Measurements from ENCODE around the gene ICAM2. TPM values are rescaled to one million over a fixed set of nuclear protein-coding genes. Genes with fewer than 3 reads are reported as not detected.
A peak's percentile ranks its signal among the peaks of the same experiment; 100 is the strongest.

The ICAM2 gene
- total and polyA plus RNA-seq, 2 donors from 2014 or later: 38.8 to 55.8 TPM

DNA sequence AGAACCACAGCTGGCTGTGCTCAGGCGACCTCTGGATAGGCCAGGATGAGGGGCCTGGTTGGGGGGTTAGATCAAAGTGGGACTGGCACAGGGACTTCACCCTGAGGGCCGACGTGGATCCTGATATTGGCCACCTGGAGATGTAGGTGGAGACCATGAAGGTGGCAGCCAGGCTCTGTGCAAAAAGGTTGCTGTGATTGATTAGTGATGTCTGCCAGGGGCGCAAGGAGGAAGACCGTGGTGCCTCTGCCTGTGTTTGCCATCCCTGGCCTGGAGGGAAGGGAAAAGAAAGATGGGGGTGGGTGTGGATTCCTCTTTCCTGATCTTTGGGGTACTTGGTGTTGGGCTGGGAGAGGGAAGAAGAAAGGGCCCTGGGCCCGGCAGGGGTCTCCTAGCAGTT, 47.2 kb downstream of the ICAM2 start:
- no peaks in the 10 kb centered on the region for H3K27me3 ChIP-seq (ENCODE audit: control insufficient read depth, insufficient read depth, low read length)
- H3K4me3 ChIP-seq (ENCODE audit: low read length in 3 of 3): no peak overlapping the region
- TF ChIP-seq CTCF (IDR thresholded peaks at IDR 0.05; ENCODE audit: borderline replicate concordance, extremely low read depth, insufficient read depth): no peak
- H3K36me3 ChIP-seq (ENCODE audit: control insufficient read depth in 2 of 3, insufficient read depth in 3 of 3, low read length in 3 of 3): no peaks in the 10 kb centered on the region
- H3K9ac ChIP-seq (ENCODE audit: low read length in 3 of 3): no peak overlapping the region
- intact Hi-C loops (cut with DNase I): no loop called here
- no peaks in the 10 kb centered on the region for H3K9me3 ChIP-seq (ENCODE audit: control insufficient read depth in 2 of 3, insufficient read depth in 1 of 3, low read length in 3 of 3)
- peak in 1 of 5 donors; percentile 23 for DNase-seq
- no peak for FAIRE-seq
- no peak overlapping the region for H3K27ac ChIP-seq (ENCODE audit: low read depth in 2 of 2, low read length in 2 of 2)
- H3K4me1 ChIP-seq (ENCODE audit: control insufficient read depth in 2 of 3, insufficient read depth in 2 of 3, low read depth in 1 of 3, low read length in 3 of 3): no peaks in the 10 kb centered on the region

DNA sequence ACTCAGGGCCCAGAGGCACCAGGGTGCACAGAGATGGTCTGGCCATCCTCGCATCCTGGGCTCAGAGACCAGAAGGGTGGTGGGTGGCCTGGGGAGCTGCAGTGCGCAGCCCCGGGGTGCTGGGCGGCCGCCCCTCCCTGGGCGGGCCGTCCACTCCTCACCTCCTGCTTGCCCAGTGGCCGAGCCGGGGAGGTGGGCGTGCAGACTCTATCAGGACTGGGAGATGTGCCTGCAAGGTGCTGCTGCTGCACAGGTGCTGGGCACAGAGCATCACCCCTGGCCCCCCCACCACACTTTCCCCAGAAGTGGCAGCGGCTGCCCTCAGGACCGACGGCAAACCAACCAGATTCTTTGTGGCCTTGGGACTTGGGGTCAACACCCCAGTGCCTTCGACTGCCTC, 47.6 kb downstream of the ICAM2 start, which contains the start of gene SCN4A:
TSS of gene SCN4A (minus strand) at position 123 of the 400 bp plus-strand sequence. CDS start at position 46, 77 bp downstream.
- intact Hi-C loops (cut with DNase I): no loop called here
- TF ChIP-seq CTCF (IDR thresholded peaks at IDR 0.05; ENCODE audit: borderline replicate concordance, extremely low read depth, insufficient read depth): no peak
- no peaks in the 10 kb centered on the region for H3K9me3 ChIP-seq (ENCODE audit: control insufficient read depth in 2 of 3, insufficient read depth in 1 of 3, low read length in 3 of 3)
- no peak within 1 kb of the TSS for H3K4me3 ChIP-seq (ENCODE audit: low read length in 3 of 3)
- FAIRE-seq (no peak), DNase-seq (peak in 1 of 5 donors; percentile 23)
- no peaks in the 10 kb centered on the region for H3K4me1 ChIP-seq (ENCODE audit: control insufficient read depth in 2 of 3, insufficient read depth in 2 of 3, low read depth in 1 of 3, low read length in 3 of 3)
- no peak within 1 kb of the TSS for H3K27ac ChIP-seq (ENCODE audit: low read depth in 2 of 2, low read length in 2 of 2)
- no peak within 1 kb of the TSS for H3K9ac ChIP-seq (ENCODE audit: low read length in 3 of 3)
- H3K36me3 ChIP-seq (ENCODE audit: control insufficient read depth in 2 of 3, insufficient read depth in 3 of 3, low read length in 3 of 3): no peaks in the 10 kb centered on the region
- H3K27me3 ChIP-seq (ENCODE audit: control insufficient read depth, insufficient read depth, low read length): no peaks in the 10 kb centered on the region

GRCh38 chr17:63969278-63969677, 51.2 kb downstream of the ICAM2 start:
- TF ChIP-seq CTCF (IDR thresholded peaks at IDR 0.05; ENCODE audit: borderline replicate concordance, extremely low read depth, insufficient read depth): no peak
- H3K4me3 ChIP-seq (ENCODE audit: low read length in 3 of 3): no peak overlapping the region
- H3K27ac ChIP-seq (ENCODE audit: low read depth in 2 of 2, low read length in 2 of 2): no peak overlapping the region
- FAIRE-seq: no peak
- H3K27me3 ChIP-seq (ENCODE audit: control insufficient read depth, insufficient read depth, low read length): no peaks in the 10 kb centered on the region
- no peaks in the 10 kb centered on the region for H3K9me3 ChIP-seq (ENCODE audit: control insufficient read depth in 2 of 3, insufficient read depth in 1 of 3, low read length in 3 of 3)
- H3K36me3 ChIP-seq (ENCODE audit: control insufficient read depth in 2 of 3, insufficient read depth in 3 of 3, low read length in 3 of 3): no peaks in the 10 kb centered on the region
- H3K4me1 ChIP-seq (ENCODE audit: control insufficient read depth in 2 of 3, insufficient read depth in 2 of 3, low read depth in 1 of 3, low read length in 3 of 3): no peaks in the 10 kb centered on the region
- no peak for DNase-seq
- intact Hi-C loops (cut with DNase I): no loop called here
- H3K9ac ChIP-seq (ENCODE audit: low read length in 3 of 3): no peak overlapping the region

DNA sequence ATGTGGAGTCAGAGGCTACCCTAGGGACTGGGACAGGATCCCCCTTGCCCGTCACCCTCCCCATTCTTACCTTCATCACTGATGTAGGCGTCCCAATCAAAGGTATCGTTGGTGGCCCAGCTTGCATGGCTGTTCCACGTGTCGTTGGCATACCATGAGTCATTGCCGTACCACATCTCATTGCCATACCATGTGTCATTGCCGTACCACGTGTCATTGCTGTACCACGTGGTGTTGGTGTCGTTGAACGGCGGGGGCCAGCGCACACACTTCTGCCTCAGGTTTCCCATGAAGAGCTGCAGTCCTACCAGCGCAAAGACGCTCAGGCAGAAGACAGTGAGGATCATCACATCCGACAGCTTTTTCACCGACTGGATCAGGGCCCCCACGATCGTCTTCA, 52.5 kb downstream of the ICAM2 start:
- Histone ChIP-seq H3K4me1 (ENCODE audit: control insufficient read depth in 2 of 3, insufficient read depth in 2 of 3, low read depth in 1 of 3, low read length in 3 of 3) (peaks cover 0 to 2% (median 0%) of the 10 kb centered on the region in 3 donors), H3K27ac (ENCODE audit: low read depth in 2 of 2, low read length in 2 of 2) (no peak overlapping the region), H3K36me3 (ENCODE audit: control insufficient read depth in 2 of 3, insufficient read depth in 3 of 3, low read length in 3 of 3) (no peaks in the 10 kb centered on the region), H3K4me3 (ENCODE audit: low read length in 3 of 3) (no peak overlapping the region), H3K9ac (ENCODE audit: low read length in 3 of 3) (no peak overlapping the region), H3K27me3 (ENCODE audit: control insufficient read depth, insufficient read depth, low read length) (no peaks in the 10 kb centered on the region), H3K9me3 (ENCODE audit: control insufficient read depth in 2 of 3, insufficient read depth in 1 of 3, low read length in 3 of 3) (no peaks in the 10 kb centered on the region)
- FAIRE-seq (no peak), DNase-seq (no peak)
- no peak for TF ChIP-seq CTCF (IDR thresholded peaks at IDR 0.05; ENCODE audit: borderline replicate concordance, extremely low read depth, insufficient read depth)
- intact Hi-C loops (cut with DNase I): no loop called here

Measured in kidney (tissue), 14 donors.